GM10266 (cell line): ENCODE results near the gene KRT32.

ENCODE experiments used
- DNase-seq: peaks from one replicate; pipeline ENCODE4 v3.0.0; 2012; ENCODE audit errors: extremely low spot score
- CTCF ChIP-seq: IDR thresholded peaks from 2 replicates; pipeline ENCODE4 v1.5.1; 2012; ENCODE audit warnings: mild to moderate bottlenecking, low read depth; ENCODE audit not compliant: control insufficient read depth, insufficient read depth; ENCODE audit errors: missing control alignments

Gene KRT32

DNA sequence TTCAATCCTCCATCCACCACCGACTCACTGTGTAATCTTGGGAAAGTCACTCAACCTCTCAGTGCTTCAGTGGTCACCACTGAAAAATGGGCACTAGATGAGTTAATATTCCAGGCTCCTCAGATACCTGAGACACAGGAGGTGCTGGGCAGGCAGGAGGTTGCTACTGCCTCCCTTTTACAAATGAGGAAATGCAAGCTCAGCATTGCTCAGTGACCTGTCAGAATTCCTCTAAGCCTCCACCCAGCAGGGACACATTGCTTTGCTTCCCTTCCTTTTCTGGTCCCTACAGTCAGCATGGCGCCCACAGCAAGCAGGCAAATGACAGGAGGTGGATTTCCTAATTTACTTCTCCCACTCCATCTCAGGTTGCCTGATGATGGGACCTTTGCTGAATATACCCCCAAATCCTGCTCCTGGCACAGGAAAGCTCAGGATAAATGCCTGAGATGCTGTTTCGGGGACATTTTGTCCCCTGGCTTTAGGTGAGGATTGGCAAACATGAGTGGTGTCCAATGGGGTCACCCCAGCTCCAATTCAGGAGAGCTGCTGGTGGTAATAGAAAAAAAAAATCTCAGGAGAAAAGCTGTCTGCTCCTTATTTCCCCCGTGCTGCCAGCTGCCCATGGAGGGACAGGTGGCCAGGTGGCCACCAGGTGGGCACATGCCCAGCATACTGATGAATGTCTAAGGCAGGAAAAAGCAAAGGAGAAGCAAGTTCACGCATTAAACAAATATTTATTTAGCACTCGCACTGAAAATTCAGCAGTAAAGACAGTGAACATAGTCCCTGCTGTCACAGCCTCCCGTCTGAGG is 43.3 kb upstream of the KRT32 start:
- no peak for DNase-seq
- TF ChIP-seq CTCF = no peak

DNA sequence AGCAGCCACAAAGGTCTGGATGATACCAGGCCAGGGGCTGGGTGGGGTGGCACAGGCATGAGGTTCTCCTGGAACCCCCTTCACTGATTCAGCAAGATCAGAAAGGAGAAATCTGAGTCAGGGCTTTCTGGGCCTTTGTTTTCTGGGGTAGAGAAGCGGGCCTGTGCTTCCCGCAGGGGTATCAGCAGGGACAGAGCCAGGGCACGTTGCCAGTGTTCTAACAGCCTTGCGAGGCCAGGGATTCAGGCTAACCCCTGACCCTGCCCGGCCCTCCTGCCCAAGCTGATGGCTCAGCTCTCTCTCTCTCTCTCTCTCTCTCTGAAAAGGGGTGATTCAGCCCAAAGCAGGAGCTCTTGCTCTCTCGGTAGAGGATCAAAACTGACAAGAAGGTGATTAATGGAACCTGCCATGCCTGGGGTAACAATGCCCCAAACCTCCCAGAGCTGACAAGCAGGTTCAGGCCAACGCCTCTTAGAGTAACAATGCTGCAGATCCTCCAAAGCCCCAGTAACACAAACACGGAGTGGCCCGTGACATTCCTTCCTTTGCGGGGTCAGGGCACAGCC is 40.2 kb upstream of the KRT32 start:
- no peak for TF ChIP-seq CTCF
- no peak for DNase-seq

- no peak for DNase-seq
- no peak for TF ChIP-seq CTCF
These were observed 38.9 kb upstream of the KRT32 start for GRCh38 chr17:41505809-41506767.

GRCh38 chr17:41505007-41505808 is 38.0 kb upstream of the KRT32 start, which contains the start of gene KRT13:
Gene KRT13 (minus strand): TSS chr17:41505612. CDS start chr17:41505550, 62 bp downstream.
- DNase-seq = no peak
- TF ChIP-seq CTCF = no peak

GRCh38 chr17:41504246-41504977 is 37.2 kb upstream of the KRT32 start:
- TF ChIP-seq CTCF = no peak
- no peak for DNase-seq

GRCh38 chr17:41503202-41503601 is 36.0 kb upstream of the KRT32 start:
- no peak for DNase-seq
- TF ChIP-seq CTCF = no peak
